K562 (cell line): ENCODE data around the gene RPS19.

ENCODE experiments used
- ELK1 ChIP-seq: sonication (generic); formaldehyde crosslinking; IDR thresholded peaks from 2 replicates; pipeline ENCODE4 v1.8.1; 2022; ENCODE audit warnings: missing genetic modification reagents
- KAT8 ChIP-seq: fragments of 450-650 bp; IDR thresholded peaks from 2 replicates; pipeline ENCODE4 v1.6.1; 2016; ENCODE audit warnings: low read depth, mild to moderate bottlenecking
- MAX ChIP-seq: sonication (generic); formaldehyde crosslinking; IDR thresholded peaks from 2 replicates; pipeline ENCODE4 v1.9.0; 2022; ENCODE audit warnings: mild to moderate bottlenecking, missing genetic modification reagents
- NR2C2 ChIP-seq, 2 experiments: fragments of 200-800 bp in 1 of 2; sonication (Bioruptor generic) in 1 of 2; sonication (generic) in 1 of 2; formaldehyde crosslinking in 1 of 2; IDR thresholded peaks; 2 replicates each; pipeline versions ENCODE4 v1.6.1 to v1.8.0; 2016 to 2022; ENCODE audit warnings: mild to moderate bottlenecking in 1 of 2, missing compliant biosample characterization in 1 of 2, missing genetic modification characterization in 1 of 2, missing genetic modification reagents in 1 of 2
- NR2F6 ChIP-seq: fragments of 450-650 bp; formaldehyde crosslinking; IDR thresholded peaks from 2 replicates; pipeline ENCODE4 v1.4.0; 2020; ENCODE audit warnings: mild to moderate bottlenecking
- SPI1 ChIP-seq: IDR thresholded peaks from 2 replicates; pipeline ENCODE4 v1.6.1; 2011; ENCODE audit warnings: low read depth, low read length, control low read depth, borderline replicate concordance
- SRSF1 ChIP-seq: fragments of 200-400 bp; formaldehyde crosslinking; IDR thresholded peaks from 2 replicates; pipeline ENCODE4 v1.6.1; 2017; ENCODE audit warnings: mild to moderate bottlenecking, low read depth, low read length, moderate library complexity
- TEAD4 ChIP-seq, 2 experiments: sonication (generic) in 1 of 2; formaldehyde crosslinking in 1 of 2; IDR thresholded peaks; 2 replicates each; pipeline versions ENCODE4 v1.6.1 to v1.8.0; 2012 to 2022; ENCODE audit warnings: borderline replicate concordance in 1 of 2, inconsistent platforms in 1 of 2, low read length in 1 of 2, mild to moderate bottlenecking in 1 of 2, missing genetic modification reagents in 1 of 2
- ZNF589 ChIP-seq: fragments of 200-800 bp; sonication (Bioruptor generic); IDR thresholded peaks from 2 replicates; pipeline ENCODE4 v1.6.1; 2016; ENCODE audit warnings: low read depth, missing genetic modification characterization, missing compliant biosample characterization
- ZNF592 ChIP-seq: fragments of 450-650 bp; IDR thresholded peaks from 2 replicates; pipeline ENCODE4 v1.6.1; 2017; ENCODE audit warnings: antibody characterized with exemption, mild to moderate bottlenecking

- no peak for TF ChIP-seq NR2C2 (CRISPR knock-in tag; IDR thresholded peaks at IDR 0.05)
- TF ChIP-seq NR2C2 (tag; IDR thresholded peaks at IDR 0.05): no peak
- no peak for TF ChIP-seq ZNF589
- TF ChIP-seq KAT8: no peak
- TF ChIP-seq SPI1: peak; percentile 93
- no peak for TF ChIP-seq ZNF592
- no peak for TF ChIP-seq ELK1 (CRISPR knock-in tag)
- TF ChIP-seq TEAD4 (IDR thresholded peaks at IDR 0.05; ENCODE audit: low read length): no peak
- TF ChIP-seq TEAD4 (CRISPR knock-in tag; IDR thresholded peaks at IDR 0.05; ENCODE audit: borderline replicate concordance): no peak
- no peak for TF ChIP-seq NR2F6 (CRISPR knock-in tag)
- no peak for TF ChIP-seq SRSF1
- no peak for TF ChIP-seq MAX (CRISPR knock-in tag)
Observed at GRCh38 chr19:41853768-41854167, 6.3 kb upstream of the RPS19 start.
